ENCODE results near the gene OGFOD2. TPM values are rescaled to one million over a fixed set of nuclear protein-coding genes. Genes with fewer than 3 reads are reported as not detected.

The OGFOD2 gene
- total RNA-seq, 2 experiments from 2014 or later = 13.1 to 25.0 TPM

Small RNAs within 50 kb of the gene (microRNA-seq; reads per million reads assigned to microRNA genes)
- not detected for gene MIR4304 (ENCODE audit: borderline replicate concordance)

Small RNAs within 50 kb of the gene (small RNA-seq; reads per million reads assigned to genes)
- gene ARL6IP4 (not detected), gene MIR4304 (not detected)

Other genes with a start within 250 kb of the OGFOD2 start
- gene HCAR1, start 244.4 kb upstream of the OGFOD2 start, total RNA-seq (2014; rRNA removed; shearing (Covaris generic)) = 0.06 TPM in 1 of 2 replicates, not detected in the other
- gene HCAR1, start 244.4 kb upstream of the OGFOD2 start, total RNA-seq (2022) = 0.07 TPM in 1 of 2 replicates, not detected in the other
- gene DENR, start 222.4 kb upstream of the OGFOD2 start, total RNA-seq (2014; rRNA removed; shearing (Covaris generic)) = 42.4 and 51.4 TPM in 2 replicates
- 77.4 and 81.8 TPM in 2 replicates for gene DENR, start 222.4 kb upstream of the OGFOD2 start, total RNA-seq (2022)
- gene CCDC62, start 200.7 kb upstream of the OGFOD2 start, total RNA-seq (2014; rRNA removed; shearing (Covaris generic)) = 1.6 and 1.8 TPM in 2 replicates
- gene CCDC62, start 200.7 kb upstream of the OGFOD2 start, total RNA-seq (2022) = 1.2 and 1.5 TPM in 2 replicates
- gene HIP1R, start 139.8 kb upstream of the OGFOD2 start, total RNA-seq (2014; rRNA removed; shearing (Covaris generic)) = 59.6 and 66.4 TPM in 2 replicates
- 56.5 and 70.2 TPM in 2 replicates for gene HIP1R, start 139.8 kb upstream of the OGFOD2 start, total RNA-seq (2022)
- gene VPS37B, start 79.1 kb upstream of the OGFOD2 start, total RNA-seq (2014; rRNA removed; shearing (Covaris generic)) = 1.5 and 2.5 TPM in 2 replicates
- 1.7 and 1.8 TPM in 2 replicates for gene VPS37B, start 79.1 kb upstream of the OGFOD2 start, total RNA-seq (2022)
- gene ABCB9, start 8.8 kb upstream of the OGFOD2 start, total RNA-seq (2014; rRNA removed; shearing (Covaris generic)) = 4.0 and 7.0 TPM in 2 replicates
- gene ABCB9, start 8.8 kb upstream of the OGFOD2 start, total RNA-seq (2022) = 6.8 and 7.9 TPM in 2 replicates
- 263 and 329 TPM in 2 replicates for gene ARL6IP4, start 5.4 kb downstream of the OGFOD2 start, total RNA-seq (2014; rRNA removed; shearing (Covaris generic))
- gene ARL6IP4, start 5.4 kb downstream of the OGFOD2 start, total RNA-seq (2022) = 213 and 228 TPM in 2 replicates
- 0.13 and 0.73 TPM in 2 replicates for gene PITPNM2, start 175.8 kb downstream of the OGFOD2 start, total RNA-seq (2014; rRNA removed; shearing (Covaris generic))
- 0.42 and 0.77 TPM in 2 replicates for gene PITPNM2, start 175.8 kb downstream of the OGFOD2 start, total RNA-seq (2022)